Sigmoid colon (tissue), 4 donors: Measurements from ENCODE around the gene RXFP3.

Experiments used
- CTCF ChIP-seq, 4 experiments: fragments of 450-650 bp in 3 of 4; fragments of 200-600 bp in 1 of 4; IDR thresholded peaks; one replicate each; pipeline ENCODE4 v1.5.1; 2016 to 2019; ENCODE audit warnings: antibody characterized with exemption in 4 of 4, mild to moderate bottlenecking in 3 of 4, moderate library complexity in 2 of 4
- POLR2A ChIP-seq, 2 donors: fragments of 450-650 bp; IDR thresholded peaks; one replicate each; pipeline ENCODE4 v1.6.1; 2016; ENCODE audit warnings: antibody characterized with exemption in 2 of 2, mild to moderate bottlenecking in 2 of 2, moderate library complexity in 2 of 2
- POLR2AphosphoS5 ChIP-seq, 4 donors: sonication (generic); formaldehyde crosslinking; IDR thresholded peaks; one replicate each; pipeline ENCODE4 v1.6.1; 2017; ENCODE audit warnings: antibody characterized with exemption in 4 of 4

- TF ChIP-seq CTCF (IDR thresholded peaks at IDR 0.05) (no peak), POLR2A (IDR thresholded peaks at IDR 0.05) (no peak), POLR2AphosphoS5 (IDR thresholded peaks at IDR 0.05) (no peak)
Observed at GRCh38 chr5:33938507-33938796, 2.3 kb downstream of the RXFP3 start.
